K562 (cell line): ENCODE data around the gene MFSD2B. TPM values are rescaled to one million over a fixed set of nuclear protein-coding genes. Genes with fewer than 3 reads are reported as not detected.

Experiments used
- BACH1 ChIP-seq: fragments of 200-800 bp; sonication (Bioruptor generic); IDR thresholded peaks from 2 replicates; pipeline ENCODE4 v1.6.1; 2016; ENCODE audit warnings: missing genetic modification characterization, missing compliant biosample characterization
- CBX8 ChIP-seq: fragments of 200-600 bp; sonication (generic); IDR thresholded peaks from 2 replicates; pipeline ENCODE4 v1.6.1; 2012; ENCODE audit warnings: borderline replicate concordance, mixed run types, low read depth, mild to moderate bottlenecking, moderate library complexity, mixed read lengths, low read length, control low read depth, inconsistent platforms; ENCODE audit not compliant: poor library complexity, severe bottlenecking; ENCODE audit errors: extremely low read depth
- CHD4 ChIP-seq: fragments of 200-600 bp; sonication (generic); IDR thresholded peaks from 3 replicates; pipeline ENCODE4 v1.6.1; 2012; ENCODE audit warnings: low read depth, mild to moderate bottlenecking, mixed read lengths, low read length, inconsistent platforms; ENCODE audit not compliant: insufficient read depth, insufficient replicate concordance, poor library complexity, severe bottlenecking
- DMBX1 ChIP-seq: fragments of 250-450 bp; sonication (Bioruptor Pico); IDR thresholded peaks from 2 replicates; pipeline ENCODE4 v1.8.0; 2022; ENCODE audit warnings: inconsistent platforms, mild to moderate bottlenecking, moderate library complexity, borderline replicate concordance
- EHMT2 ChIP-seq: fragments of 450-650 bp; IDR thresholded peaks from 2 replicates; pipeline ENCODE4 v1.6.1; 2018; ENCODE audit warnings: antibody characterized with exemption
- GTF2B ChIP-seq: IDR thresholded peaks from 2 replicates; pipeline ENCODE4 v1.6.1; 2011; ENCODE audit not compliant: insufficient read length; ENCODE audit errors: extremely low read depth
- GTF2F1 ChIP-seq: IDR thresholded peaks from 2 replicates; pipeline ENCODE4 v1.6.1; 2011; ENCODE audit warnings: low read depth, low read length, improper control_type of control experiment
- NUFIP1 ChIP-seq: fragments of 450-650 bp; IDR thresholded peaks from 2 replicates; pipeline ENCODE4 v1.6.1; 2018; ENCODE audit not compliant: partially characterized antibody
- PATZ1 ChIP-seq: fragments of 250-450 bp; sonication (Bioruptor Pico); IDR thresholded peaks from 2 replicates; pipeline ENCODE4 v1.5.0; 2020; ENCODE audit warnings: mild to moderate bottlenecking, borderline replicate concordance
- SAFB2 ChIP-seq: fragments of 200-400 bp; formaldehyde crosslinking; IDR thresholded peaks from 2 replicates; pipeline ENCODE4 v1.6.1; 2018; ENCODE audit warnings: borderline replicate concordance, low read length, low read depth, moderate library complexity; ENCODE audit not compliant: severe bottlenecking
- TAF7 ChIP-seq: fragments of 450-650 bp; IDR thresholded peaks from 2 replicates; pipeline ENCODE4 v1.6.1; 2016; ENCODE audit warnings: missing genetic modification characterization, missing compliant biosample characterization
- ZNF57 ChIP-seq: fragments of 450-650 bp; formaldehyde crosslinking; IDR thresholded peaks from 2 replicates; pipeline ENCODE4 v1.4.0; 2020; ENCODE audit warnings: mild to moderate bottlenecking, moderate library complexity
- ZNF764 ChIP-seq: fragments of 250-450 bp; sonication (Bioruptor Pico); IDR thresholded peaks from 2 replicates; pipeline ENCODE4 v1.4.0; 2020; ENCODE audit warnings: low read depth, mild to moderate bottlenecking, moderate library complexity
- ZNF830 ChIP-seq: fragments of 250-450 bp; sonication (Bioruptor Pico); IDR thresholded peaks from 2 replicates; pipeline ENCODE4 v1.5.0; 2021; ENCODE audit warnings: mild to moderate bottlenecking
- polyA plus RNA-seq, 8 experiments: library from polyadenylated mRNA; depleted of rRNA in 4 of 8; stranded (reverse) in 5 of 8; unstranded in 3 of 8; fragments of >200 nt; fragmentation: Nextera tagmentation in 2 of 8; fragmentation: Illumina TruSeq in 1 of 8; extraction: Ambion mirVana in 2 of 8; extraction: Trizol in 1 of 8; gene quantifications; 2 replicates each; pipeline versions ENCODE4 v1.2.1 to v1.2.3, GENCODE V29; 2011 to 2014; ENCODE audit warnings: inconsistent platforms in 1 of 8, missing spikeins in 1 of 8
- total RNA-seq, 7 experiments: library from RNA; depleted of rRNA in 6 of 7; stranded (reverse); fragments of >200 nt in 6 of 7; fragmentation: Illumina TruSeq in 2 of 7; extraction: Trizol in 2 of 7; gene quantifications; 2 replicates each; pipeline versions ENCODE4 v1.2.1 to v1.2.3, GENCODE V29; 2011 to 2021; ENCODE audit warnings: low replicate concordance in 1 of 7
- TF ChIP-seq, protein P1 (sequence below), 3 experiments: fragments of 200-800 bp in 1 of 3; fragments of 250-450 bp in 1 of 3; fragments of 450-650 bp in 1 of 3; sonication (Bioruptor Pico) in 1 of 3; sonication (Bioruptor generic) in 1 of 3; formaldehyde crosslinking in 1 of 3; IDR thresholded peaks; 2 replicates each; pipeline versions ENCODE4 v1.6.1 to v1.8.0; 2016 to 2022; ENCODE audit warnings: mild to moderate bottlenecking in 2 of 3, missing genetic modification characterization in 2 of 3, missing compliant biosample characterization in 1 of 3, moderate library complexity in 1 of 3
- TF ChIP-seq, protein P2 (sequence below), 2 experiments: IDR thresholded peaks; 2 replicates each; pipeline ENCODE4 v1.6.1; 2011; ENCODE audit warnings: borderline replicate concordance in 1 of 2, control low read depth in 1 of 2, low read depth in 1 of 2, low read length in 1 of 2, mild to moderate bottlenecking in 1 of 2, mixed read lengths in 1 of 2, moderate library complexity in 1 of 2; ENCODE audit not compliant: insufficient read depth in 1 of 2, insufficient read length in 1 of 2, poor library complexity in 1 of 2, severe bottlenecking in 1 of 2; ENCODE audit errors: extremely low read depth in 1 of 2
- TF ChIP-seq, protein P3 (sequence below): fragments of 450-650 bp; IDR thresholded peaks from 2 replicates; pipeline ENCODE4 v1.6.1; 2016; ENCODE audit warnings: low read depth, mild to moderate bottlenecking, moderate library complexity

Gene MFSD2B
- total and polyA plus RNA-seq, 9 of the 15 experiments (the other 6 are each of a cell fraction or from before 2014, with no cell fraction given): 2.6 to 10.9 (median 6.8) TPM

DNA sequence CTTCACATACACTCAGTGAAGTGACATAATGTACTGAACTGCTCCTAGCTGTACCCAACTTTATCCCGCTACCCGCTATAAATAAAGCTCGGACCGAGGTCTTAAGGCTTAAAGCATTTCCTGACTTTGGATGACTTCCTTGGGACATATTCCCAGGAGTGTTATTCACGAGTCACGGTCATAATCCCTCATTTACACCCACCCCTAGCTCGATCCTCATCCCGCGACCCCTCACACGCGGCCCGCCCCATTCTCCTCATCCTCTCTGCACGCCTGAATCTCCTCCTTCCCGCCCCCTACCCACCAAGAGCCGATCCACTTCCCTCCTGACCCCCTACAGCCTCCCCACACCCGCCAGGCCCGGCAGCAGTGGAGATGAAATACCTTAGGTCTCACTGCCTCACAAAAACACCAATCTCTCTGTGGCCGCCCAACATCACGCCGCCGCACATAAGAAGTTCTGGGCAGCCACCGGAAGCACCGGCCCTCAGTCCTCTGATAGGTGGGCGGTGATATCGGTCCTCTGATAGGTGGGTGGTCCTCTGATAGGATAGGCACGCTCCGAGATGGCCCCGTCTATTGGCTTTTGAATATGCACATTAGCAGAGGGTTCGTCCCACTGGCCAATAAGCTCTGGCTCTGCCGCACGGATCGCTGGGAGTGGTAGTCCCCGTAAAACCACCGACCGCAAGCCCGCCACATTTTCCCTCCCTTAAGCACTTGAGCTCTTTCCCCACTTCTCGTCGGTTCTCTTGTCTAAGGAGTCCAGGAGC is 37.2 kb downstream of the MFSD2B start, which contains the start of gene WDCP (continued):
- TF ChIP-seq, protein P1, sequence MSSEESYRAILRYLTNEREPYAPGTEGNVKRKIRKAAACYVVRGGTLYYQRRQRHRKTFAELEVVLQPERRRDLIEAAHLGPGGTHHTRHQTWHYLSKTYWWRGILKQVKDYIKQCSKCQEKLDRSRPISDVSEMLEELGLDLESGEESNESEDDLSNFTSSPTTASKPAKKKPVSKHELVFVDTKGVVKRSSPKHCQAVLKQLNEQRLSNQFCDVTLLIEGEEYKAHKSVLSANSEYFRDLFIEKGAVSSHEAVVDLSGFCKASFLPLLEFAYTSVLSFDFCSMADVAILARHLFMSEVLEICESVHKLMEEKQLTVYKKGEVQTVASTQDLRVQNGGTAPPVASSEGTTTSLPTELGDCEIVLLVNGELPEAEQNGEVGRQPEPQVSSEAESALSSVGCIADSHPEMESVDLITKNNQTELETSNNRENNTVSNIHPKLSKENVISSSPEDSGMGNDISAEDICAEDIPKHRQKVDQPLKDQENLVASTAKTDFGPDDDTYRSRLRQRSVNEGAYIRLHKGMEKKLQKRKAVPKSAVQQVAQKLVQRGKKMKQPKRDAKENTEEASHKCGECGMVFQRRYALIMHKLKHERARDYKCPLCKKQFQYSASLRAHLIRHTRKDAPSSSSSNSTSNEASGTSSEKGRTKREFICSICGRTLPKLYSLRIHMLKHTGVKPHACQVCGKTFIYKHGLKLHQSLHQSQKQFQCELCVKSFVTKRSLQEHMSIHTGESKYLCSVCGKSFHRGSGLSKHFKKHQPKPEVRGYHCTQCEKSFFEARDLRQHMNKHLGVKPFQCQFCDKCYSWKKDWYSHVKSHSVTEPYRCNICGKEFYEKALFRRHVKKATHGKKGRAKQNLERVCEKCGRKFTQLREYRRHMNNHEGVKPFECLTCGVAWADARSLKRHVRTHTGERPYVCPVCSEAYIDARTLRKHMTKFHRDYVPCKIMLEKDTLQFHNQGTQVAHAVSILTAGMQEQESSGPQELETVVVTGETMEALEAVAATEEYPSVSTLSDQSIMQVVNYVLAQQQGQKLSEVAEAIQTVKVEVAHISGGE (CRISPR knock-in tag; IDR thresholded peaks at IDR 0.05): peak in 1 of 3 experiments; percentile 28; a peak in 1 of 6 replicates
- no peak for TF ChIP-seq NUFIP1
- no peak for TF ChIP-seq ZNF764 (CRISPR knock-in tag)
- 0 out of 2 replicates have a peak, but pooled peaks have one; percentile 53 for TF ChIP-seq GTF2F1
- no peak for TF ChIP-seq EHMT2
- TF ChIP-seq TAF7 (tag): peak; percentile 80
- TF ChIP-seq ZNF830 (CRISPR knock-in tag): no peak
- TF ChIP-seq, protein P2, sequence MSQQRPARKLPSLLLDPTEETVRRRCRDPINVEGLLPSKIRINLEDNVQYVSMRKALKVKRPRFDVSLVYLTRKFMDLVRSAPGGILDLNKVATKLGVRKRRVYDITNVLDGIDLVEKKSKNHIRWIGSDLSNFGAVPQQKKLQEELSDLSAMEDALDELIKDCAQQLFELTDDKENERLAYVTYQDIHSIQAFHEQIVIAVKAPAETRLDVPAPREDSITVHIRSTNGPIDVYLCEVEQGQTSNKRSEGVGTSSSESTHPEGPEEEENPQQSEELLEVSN (IDR thresholded peaks at IDR 0.05; ENCODE audit: borderline replicate concordance in 1 of 2, extremely low read depth in 1 of 2, insufficient read depth in 1 of 2, insufficient read length in 1 of 2, low read depth in 1 of 2, low read length in 1 of 2, poor library complexity in 1 of 2, severe bottlenecking in 1 of 2): peak; percentile 64 to 77
- no peak for TF ChIP-seq PATZ1
- TF ChIP-seq BACH1: no peak
- TF ChIP-seq DMBX1 (CRISPR knock-in tag): no peak
- no peak for TF ChIP-seq SAFB2
- no peak for TF ChIP-seq CHD4
- TF ChIP-seq ZNF57 (CRISPR knock-in tag): no peak
- TF ChIP-seq GTF2B: no peak
- no peak for TF ChIP-seq CBX8
- TF ChIP-seq, protein P3, sequence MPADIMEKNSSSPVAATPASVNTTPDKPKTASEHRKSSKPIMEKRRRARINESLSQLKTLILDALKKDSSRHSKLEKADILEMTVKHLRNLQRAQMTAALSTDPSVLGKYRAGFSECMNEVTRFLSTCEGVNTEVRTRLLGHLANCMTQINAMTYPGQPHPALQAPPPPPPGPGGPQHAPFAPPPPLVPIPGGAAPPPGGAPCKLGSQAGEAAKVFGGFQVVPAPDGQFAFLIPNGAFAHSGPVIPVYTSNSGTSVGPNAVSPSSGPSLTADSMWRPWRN: no peak
